GM21447 (cell line): ENCODE measurements around the gene BABAM1.
A peak's percentile ranks its signal among the peaks of the same experiment; 100 is the strongest.

Experiments
- ATAC-seq: cut with Tn5 transposase; IDR thresholded peaks from one replicate; pipeline ENCODE4 v1.9.1; 2021; ENCODE audit not compliant: unreplicated experiment

The BABAM1 gene

DNA sequence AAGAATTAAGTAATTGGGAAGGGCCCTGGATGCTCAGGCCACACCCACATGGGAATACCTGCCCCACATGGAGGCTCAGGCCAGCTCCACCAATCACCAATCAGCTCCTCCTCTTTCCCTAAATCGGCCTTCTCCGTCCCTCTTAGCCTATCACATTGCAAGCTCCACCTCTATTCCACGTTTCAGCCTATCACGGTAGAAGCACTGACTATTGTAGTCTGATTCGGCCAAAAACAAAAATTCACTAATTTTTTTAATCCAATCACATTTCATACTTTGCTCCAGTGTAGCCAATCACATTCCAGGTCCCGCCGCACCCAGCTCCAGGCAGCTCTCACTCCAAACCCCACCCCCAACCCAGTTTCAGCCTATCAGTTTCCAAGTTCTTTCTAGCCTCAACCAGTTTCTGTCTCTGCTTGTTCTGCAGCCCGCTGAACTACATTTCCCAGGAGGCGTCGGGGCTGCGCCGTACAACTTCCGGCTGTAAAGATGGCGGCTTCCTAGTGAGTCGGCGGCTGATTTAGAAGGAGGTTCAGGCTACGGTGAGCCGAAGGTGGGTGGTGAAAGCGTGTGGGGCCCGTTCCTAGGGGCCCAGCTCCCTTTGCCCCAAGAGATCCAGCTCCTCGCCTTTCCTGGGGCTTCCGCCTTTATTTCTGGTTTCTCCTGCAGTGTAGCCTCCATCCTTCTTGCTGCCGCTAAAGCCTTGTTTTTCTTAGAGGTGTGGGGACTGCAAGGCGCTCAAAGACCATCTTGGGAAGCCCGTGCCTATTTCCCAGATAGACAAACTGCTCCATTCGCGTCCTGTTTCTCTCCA, at the start of gene BABAM1:
Gene BABAM1 (plus strand): TSS at position 469 of the 814 bp plus-strand sequence. CDS start 1,364 bp downstream, outside the sequence.
- ATAC-seq = peak; percentile 91

DNA sequence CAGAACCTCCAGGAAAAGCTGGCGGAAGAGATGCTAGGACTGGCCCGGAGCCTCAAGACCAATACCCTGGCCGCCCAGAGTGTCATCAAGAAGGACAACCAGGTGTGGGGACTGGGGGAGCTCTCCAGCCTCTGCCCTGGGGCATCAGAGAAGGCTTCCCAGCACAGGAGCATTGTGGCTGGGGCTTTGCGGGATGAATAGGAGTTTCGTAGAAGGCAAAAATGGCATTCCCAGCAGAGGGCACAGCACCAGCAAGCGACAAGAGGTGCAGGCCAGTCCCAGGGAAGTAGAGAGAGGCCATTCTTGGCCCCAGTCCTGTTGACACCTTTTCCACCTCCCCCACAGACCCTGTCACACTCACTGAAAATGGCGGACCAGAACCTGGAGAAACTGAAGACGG, 48.0 kb upstream of the BABAM1 start:
- no peak for ATAC-seq

DNA sequence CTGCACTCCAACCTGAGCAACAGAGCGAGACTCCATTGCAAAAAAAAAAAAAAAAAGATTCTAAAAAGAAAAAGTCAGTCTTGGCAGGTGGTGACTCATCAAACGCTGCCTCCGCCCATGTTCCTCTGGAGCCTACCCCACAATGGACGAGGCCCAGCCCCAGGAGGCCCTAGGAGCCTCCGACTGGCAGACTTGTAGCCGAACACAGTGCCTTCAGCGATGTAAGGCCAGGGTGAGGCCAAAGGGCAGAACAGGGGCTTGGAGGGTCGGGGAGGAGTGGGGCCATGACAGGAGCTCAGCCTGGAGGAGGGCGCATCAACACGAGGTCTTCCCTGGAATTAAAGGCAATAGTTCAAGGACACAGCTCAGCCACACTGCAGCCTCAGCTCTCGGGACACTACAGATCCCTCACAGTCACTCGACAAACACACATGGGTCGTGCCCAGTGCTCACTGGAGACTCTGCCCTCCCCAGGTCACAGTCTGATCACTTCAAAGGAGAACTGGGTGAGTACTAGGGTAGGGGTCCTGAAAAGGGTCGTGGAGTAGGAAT, 47.0 kb upstream of the BABAM1 start:
- no peak for ATAC-seq

DNA sequence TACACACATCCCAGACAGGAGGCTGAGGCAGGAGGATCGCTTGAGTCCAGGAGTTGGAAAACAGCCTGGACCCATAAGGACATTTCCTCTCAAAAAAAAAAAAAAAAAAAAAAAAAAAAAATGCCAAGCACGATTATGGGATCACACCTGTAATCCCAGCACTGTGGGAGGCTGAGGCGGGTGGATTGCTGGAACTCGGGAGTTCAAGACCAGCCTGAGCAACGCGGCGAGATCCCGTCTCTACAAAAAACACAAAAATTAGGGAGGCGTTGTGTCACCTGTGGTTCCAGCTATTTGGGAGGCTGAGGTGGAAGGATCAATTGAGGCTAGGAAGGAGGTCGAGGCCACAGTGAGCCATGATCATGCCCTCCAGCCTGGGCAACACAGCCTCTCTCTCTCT, 42.2 kb upstream of the BABAM1 start:
- no peak for ATAC-seq

GRCh38 chr19:17226002-17226933, 41.0 kb upstream of the BABAM1 start, which contains the start of gene OCEL1:
OCEL1 (plus strand) TSS chr19:17226226; CDS start chr19:17226248, 22 bp downstream.
- peak; percentile 88 for ATAC-seq

GRCh38 chr19:17227798-17228367, 39.4 kb upstream of the BABAM1 start:
- ATAC-seq = no peak

DNA sequence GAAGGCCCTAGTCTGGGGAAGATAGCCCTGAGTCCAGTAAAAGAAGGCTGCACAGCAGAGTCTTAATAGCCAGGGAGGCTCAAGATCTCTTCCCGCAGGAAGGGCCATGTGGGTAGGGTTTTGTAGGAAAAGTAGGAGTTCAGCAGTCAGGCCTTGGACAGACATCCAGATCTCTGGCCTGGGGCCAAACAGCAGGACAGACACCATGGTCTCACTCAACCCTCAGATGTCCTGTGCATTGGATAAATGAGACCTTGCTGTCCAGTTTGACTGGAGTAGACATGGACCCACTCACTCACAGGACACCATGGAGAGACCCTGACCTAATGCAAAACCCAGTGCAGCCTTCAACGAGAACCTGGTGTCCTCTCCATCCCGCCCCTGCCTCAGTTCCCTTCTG, 37.4 kb upstream of the BABAM1 start:
- ATAC-seq = no peak

DNA sequence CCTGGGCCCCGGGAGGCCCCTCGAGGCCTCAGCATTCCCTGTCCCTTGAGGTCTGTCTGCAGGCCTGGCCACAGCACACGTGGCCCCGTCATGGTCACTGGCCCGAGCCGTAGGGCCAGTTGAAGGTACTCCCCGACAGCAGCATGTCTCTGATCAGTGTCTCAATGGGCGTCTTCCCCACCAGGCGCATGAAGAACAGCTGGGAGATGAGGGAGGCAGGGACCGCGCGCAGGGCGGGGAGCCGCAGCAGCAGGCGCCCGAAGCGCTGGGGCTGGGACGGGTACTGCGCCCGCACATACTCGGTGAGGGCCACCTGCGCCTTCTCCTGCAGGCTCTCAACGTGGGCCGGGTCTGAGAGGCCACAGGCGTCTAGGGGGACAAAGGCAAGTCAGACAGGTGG, 35.0 kb upstream of the BABAM1 start:
- ATAC-seq = no peak

DNA sequence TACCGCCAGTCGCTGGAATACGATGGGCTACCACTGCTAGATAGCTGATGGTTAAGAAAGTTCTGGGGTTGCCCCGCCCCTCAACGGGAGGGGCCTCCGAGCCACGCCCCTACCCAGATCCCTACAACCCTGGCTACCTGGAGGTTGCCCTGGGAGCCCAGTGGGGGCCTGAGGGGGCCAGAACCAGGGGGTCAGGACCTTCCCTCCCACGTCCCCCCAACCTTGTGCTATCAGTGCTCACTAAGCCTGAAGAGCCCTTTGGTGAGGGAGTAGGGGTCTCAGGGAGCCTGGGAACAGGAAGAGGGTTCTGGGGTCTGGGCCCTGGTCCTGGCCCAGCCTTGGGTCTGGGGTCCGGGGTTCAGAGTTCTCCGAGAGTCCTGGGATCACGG, 32.3 kb upstream of the BABAM1 start:
- ATAC-seq = peak; percentile 57

DNA sequence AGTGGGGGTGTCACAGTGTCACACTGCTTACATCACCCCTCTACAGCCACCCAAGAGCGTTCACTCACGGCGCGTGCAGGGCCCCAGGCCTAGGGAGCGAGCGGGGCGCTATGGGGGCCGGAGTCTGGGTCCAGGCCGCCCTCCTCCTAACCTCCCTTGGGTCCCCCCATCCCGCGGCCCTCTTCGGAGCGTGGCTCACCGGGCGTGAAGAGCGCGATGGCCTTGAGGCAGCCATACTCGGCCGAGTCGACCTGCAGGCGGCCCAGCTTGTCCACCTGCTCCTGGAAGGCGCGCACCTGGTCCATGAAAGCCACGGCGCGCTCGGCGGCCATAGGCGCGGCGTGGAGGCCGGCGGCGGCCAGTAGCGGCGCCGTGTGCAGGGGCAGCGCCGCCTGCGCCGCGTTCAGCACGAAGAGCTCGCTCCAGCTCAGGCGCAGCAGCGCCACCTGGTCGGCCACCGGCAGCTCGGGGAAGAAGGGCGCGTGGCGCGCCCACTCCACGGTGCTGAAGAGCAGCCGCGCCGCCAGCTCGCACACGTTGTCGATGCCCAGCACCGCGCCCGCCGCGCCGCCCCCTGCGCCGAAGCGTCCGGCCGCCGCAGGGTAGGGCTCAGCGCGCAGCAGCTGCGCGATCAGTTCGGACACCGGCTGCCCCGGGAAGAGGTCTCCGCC, 31.8 kb upstream of the BABAM1 start:
- peak; percentile 50 for ATAC-seq

DNA sequence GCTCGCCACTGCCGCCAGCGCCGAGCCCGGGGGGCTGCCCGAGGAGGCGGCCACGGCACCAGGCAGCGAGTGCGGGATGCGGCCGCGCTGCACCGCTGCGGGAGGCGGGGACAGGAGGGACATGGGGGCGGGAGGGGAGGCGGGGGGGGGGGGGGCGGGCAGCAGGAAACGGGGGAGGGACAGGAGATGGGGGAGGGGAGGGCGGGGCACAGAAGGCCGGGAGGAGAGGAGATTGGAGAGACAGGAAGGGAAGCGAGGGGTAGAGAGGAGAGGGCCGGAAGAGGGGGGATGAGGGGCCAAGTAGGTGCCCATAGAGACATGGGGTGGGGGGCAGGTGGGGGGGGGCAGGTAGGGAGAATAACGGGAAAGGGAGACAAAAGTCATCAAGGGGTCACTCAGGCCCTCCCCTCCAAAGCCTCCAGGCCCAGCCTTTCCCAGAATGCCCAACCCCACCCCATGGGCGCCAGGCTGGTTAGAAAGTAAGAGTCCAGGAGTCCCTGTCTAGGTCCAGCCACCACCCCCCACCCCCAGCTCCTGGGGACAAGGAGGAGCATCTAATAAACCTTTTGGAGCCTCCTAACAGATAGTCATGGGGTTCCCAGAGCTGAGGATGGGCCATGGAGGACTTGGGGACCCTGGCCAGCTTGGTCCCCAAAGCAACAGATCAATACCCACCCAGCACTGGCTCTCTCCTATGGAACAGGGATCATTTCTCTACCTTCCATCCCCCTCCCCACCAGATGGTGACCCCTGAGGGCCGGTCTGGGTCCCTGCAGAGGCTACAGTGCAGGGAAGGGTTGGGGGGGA, 31.1 kb upstream of the BABAM1 start:
- no peak for ATAC-seq

DNA sequence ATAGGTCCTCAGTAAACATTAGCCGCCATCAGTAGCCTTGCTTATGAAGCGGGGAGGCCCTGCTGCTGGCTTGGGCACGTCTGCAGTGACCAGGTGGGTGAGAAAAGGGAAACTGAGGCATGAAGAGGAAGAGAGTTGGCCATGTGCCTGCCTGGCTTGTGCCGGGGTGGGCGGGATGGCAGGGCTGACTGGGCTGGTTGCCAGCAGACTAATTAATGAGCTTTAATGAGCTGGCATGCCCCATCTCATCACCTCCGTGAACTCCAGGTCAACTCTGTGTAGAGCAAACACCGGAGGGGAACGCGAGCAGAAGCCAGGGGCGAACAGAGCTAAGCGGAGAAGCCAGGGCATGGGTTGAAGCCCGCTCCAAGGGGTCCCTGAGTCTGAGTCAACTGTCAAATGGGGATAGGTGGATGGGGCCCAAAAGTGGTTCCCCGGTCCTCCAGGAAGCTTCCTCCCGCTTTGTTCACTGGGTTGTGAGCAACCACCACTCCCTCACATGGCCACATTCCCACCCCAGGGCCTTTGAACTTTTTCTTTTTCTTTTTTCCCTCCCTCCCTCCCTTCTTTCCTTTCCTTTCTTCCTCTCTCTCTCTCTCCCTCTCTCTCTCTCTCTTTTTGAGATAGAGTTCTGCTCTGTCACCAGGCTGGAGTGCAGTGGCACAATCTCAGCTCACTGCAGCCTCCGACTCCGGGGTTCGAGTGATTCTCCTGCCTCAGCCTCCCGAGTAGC, 30.3 kb upstream of the BABAM1 start:
- no peak for ATAC-seq

DNA sequence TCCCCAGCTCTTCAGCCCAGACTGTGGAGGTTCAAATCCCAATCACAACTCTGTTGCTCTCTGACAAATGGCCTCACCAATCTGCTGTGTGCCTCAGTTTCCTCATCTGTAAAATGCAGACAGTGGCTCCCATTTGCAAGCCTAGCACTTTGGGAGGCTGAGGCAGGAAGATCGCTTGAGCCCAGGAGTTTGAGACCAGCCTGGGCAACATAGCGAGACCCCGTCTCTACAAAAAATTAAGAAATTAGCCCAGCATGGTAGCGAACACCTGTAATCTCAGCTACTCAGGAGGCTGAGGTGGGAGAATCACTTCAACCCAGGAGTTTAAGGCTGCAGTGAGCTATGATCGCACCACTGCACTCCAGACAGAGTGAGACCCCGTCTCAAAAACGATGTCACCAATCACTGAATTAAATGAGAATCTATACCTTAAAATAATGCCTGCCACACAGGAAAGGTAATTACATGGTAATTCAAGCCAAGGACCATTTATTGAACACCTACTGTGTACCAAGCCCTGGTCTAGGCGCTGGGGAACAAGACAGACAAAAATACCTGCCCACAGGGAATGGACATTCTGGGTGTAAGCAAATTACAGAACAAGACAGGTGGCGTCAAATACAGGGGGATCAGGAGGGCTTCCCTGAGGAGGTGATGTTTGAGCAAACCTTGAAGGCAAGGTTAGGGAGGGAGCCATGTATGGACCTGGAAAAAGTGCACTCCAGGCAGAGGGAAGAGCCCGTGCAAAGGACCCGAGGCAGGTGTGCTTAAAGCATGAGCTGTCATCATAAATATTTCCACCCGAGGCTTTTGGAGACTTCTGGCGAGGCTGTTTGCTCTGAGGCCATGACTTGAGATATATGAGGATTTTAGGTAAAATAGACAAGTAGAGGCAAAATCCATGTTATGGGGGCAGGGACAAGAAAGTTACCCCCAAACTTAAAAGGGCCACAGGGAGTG, 29.2 kb upstream of the BABAM1 start:
- ATAC-seq = no peak

DNA sequence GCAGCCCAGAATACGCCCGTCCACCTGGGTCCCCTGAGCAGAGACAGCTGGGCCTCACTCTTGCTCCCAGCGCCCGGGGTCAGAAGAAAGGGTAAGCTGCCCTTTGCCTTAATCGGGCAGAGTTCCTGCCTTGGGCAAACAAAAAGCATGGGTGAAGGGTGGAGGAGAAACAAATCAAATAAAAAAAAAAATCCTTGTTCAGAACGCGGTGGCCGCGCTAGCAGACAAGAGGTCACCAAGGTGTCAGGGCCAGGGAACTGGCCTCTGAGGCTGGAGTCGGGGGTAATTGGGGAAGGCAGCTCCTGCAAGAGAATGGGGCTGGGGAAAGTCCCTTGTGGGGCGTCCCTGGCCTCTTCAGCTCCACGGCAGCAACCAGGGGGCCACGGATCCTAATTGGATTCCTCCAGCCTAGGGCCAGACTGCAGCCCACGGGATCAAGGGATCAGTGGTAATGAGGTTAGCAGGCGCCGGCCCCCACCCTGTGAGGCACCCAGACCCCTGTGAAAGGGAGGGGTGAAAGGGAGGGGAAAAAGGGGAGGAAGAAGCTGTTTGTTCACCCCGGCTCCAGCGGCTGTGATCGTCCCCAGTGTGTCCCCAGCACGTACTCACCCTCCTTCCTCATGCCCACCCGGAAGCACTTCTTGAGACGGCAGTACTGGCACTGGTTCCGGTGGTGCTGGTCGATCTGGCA, 27.0 kb upstream of the BABAM1 start:
- no peak for ATAC-seq

- ATAC-seq = no peak
Observed at GRCh38 chr19:17240826-17241399, 26.3 kb upstream of the BABAM1 start.

- ATAC-seq = no peak
Observed at GRCh38 chr19:17242431-17243208, 24.6 kb upstream of the BABAM1 start.
